ENCODE data around the gene HCN3. TPM values are rescaled to one million over a fixed set of nuclear protein-coding genes. Genes with fewer than 3 reads are reported as not detected.
A peak's percentile ranks its signal among the peaks of the same experiment; 100 is the strongest.

Gene HCN3
- total and polyA plus RNA-seq, 2 of the 13 experiments (the other 11 are each of a cell fraction or from before 2014, with no cell fraction given) = 2.4 to 10.2 TPM

DNA sequence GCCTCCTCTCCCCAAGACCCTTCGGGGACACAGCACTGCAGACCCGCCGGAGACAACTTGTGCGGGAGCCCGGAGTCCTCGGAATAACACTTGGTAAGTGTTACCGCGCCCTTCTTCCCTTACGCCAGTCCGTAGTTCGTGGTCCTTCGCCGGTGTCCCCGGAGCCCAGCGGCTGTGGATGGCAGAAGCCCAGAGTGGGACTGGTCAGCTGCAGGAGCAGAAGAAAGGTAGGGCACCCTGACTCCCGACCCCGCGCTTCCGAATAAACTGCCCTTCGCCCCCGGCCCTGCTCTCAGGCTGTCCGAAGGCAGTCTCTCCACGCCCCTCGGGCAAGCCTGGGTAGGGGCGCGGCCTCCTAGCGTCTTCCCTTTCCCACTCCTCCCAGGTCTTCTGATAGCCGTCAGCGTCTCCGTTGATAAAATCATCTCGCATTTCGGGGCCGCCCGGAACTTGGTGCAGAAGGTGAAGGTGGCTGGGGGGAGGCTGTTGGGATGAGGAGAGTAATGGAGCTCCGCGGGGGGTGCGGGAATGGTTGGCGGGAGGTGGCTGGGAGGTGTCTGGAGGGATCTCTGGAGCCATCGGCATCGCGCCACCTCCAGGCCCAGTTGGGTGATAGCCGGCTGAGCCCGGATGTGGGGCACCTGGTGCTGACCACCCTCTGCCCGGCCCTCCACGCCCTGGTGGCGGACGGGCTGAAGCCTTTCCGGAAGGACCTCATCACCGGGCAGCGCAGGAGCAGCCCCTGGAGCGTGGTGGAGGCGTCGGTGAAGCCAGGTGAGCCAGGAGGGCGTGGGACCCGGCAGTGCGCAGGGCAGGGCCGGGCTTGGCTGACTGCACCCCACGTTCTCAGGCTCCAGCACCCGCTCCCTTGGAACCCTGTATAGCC lies 47.7 kb downstream of the HCN3 start (continued):
- peak; percentile 43 for TF ChIP-seq GABPB1 (CRISPR knock-in tag; IDR thresholded peaks at IDR 0.05)
- TF ChIP-seq RFXAP (CRISPR knock-in tag; IDR thresholded peaks at IDR 0.05; ENCODE audit: borderline replicate concordance) = no peak
- TF ChIP-seq, protein P1, sequence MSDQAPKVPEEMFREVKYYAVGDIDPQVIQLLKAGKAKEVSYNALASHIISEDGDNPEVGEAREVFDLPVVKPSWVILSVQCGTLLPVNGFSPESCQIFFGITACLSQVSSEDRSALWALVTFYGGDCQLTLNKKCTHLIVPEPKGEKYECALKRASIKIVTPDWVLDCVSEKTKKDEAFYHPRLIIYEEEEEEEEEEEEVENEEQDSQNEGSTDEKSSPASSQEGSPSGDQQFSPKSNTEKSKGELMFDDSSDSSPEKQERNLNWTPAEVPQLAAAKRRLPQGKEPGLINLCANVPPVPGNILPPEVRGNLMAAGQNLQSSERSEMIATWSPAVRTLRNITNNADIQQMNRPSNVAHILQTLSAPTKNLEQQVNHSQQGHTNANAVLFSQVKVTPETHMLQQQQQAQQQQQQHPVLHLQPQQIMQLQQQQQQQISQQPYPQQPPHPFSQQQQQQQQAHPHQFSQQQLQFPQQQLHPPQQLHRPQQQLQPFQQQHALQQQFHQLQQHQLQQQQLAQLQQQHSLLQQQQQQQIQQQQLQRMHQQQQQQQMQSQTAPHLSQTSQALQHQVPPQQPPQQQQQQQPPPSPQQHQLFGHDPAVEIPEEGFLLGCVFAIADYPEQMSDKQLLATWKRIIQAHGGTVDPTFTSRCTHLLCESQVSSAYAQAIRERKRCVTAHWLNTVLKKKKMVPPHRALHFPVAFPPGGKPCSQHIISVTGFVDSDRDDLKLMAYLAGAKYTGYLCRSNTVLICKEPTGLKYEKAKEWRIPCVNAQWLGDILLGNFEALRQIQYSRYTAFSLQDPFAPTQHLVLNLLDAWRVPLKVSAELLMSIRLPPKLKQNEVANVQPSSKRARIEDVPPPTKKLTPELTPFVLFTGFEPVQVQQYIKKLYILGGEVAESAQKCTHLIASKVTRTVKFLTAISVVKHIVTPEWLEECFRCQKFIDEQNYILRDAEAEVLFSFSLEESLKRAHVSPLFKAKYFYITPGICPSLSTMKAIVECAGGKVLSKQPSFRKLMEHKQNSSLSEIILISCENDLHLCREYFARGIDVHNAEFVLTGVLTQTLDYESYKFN (CRISPR knock-in tag; conservative IDR thresholded peaks at IDR 0.05) = no peak
- TF ChIP-seq SOX5 (CRISPR knock-in tag; IDR thresholded peaks at IDR 0.05; ENCODE audit: borderline replicate concordance) = 0 out of 2 replicates have a peak, but pooled peaks have one; percentile 29
- no peak for TF ChIP-seq ZFYVE20 (CRISPR knock-in tag; IDR thresholded peaks at IDR 0.05; ENCODE audit: borderline replicate concordance, low read depth)
- no peak; the same call in 1 of the 2 replicates for TF ChIP-seq BCL3 (CRISPR knock-in tag; IDR thresholded peaks at IDR 0.05)
- 0 out of 2 replicates have a peak, but pooled peaks have one; percentile 44 for TF ChIP-seq ZNF232 (CRISPR knock-in tag; IDR thresholded peaks at IDR 0.05; ENCODE audit: borderline replicate concordance)
- TF ChIP-seq NKX3-1 (CRISPR knock-in tag; IDR thresholded peaks at IDR 0.05) = no peak
- TF ChIP-seq HDAC6 (IDR thresholded peaks at IDR 0.05; ENCODE audit: low read depth, low read length) = no peak
- TF ChIP-seq ZNF10 (CRISPR knock-in tag; IDR thresholded peaks at IDR 0.05; ENCODE audit: borderline replicate concordance, low read depth) = no peak; the same call in 1 of the 2 replicates
- TF ChIP-seq, protein P2, sequence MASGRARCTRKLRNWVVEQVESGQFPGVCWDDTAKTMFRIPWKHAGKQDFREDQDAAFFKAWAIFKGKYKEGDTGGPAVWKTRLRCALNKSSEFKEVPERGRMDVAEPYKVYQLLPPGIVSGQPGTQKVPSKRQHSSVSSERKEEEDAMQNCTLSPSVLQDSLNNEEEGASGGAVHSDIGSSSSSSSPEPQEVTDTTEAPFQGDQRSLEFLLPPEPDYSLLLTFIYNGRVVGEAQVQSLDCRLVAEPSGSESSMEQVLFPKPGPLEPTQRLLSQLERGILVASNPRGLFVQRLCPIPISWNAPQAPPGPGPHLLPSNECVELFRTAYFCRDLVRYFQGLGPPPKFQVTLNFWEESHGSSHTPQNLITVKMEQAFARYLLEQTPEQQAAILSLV (CRISPR knock-in tag; IDR thresholded peaks at IDR 0.05; ENCODE audit: borderline replicate concordance) = no peak
- TF ChIP-seq, protein P3, sequence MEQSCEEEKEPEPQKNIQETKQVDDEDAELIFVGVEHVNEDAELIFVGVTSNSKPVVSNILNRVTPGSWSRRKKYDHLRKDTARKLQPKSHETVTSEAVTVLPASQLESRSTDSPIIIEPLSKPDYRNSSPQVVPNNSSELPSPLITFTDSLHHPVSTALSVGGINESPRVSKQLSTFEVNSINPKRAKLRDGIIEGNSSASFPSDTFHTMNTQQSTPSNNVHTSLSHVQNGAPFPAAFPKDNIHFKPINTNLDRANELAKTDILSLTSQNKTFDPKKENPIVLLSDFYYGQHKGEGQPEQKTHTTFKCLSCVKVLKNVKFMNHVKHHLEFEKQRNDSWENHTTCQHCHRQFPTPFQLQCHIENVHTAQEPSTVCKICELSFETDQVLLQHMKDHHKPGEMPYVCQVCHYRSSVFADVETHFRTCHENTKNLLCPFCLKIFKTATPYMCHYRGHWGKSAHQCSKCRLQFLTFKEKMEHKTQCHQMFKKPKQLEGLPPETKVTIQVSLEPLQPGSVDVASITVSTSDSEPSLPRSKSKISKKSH (CRISPR knock-in tag; IDR thresholded peaks at IDR 0.05; ENCODE audit: borderline replicate concordance) = no peak
- no peak for TF ChIP-seq AFF4 (CRISPR knock-in tag; IDR thresholded peaks at IDR 0.05)
